ENCODE measurements around the gene SLC47A2. TPM values are rescaled to one million over a fixed set of nuclear protein-coding genes. Genes with fewer than 3 reads are reported as not detected.
A peak's percentile ranks its signal among the peaks of the same experiment; 100 is the strongest.

SLC47A2 gene
- total RNA-seq, 2 experiments from 2014 or later, result not detected

GRCh38 chr17:19753051-19753509 lies 36.7 kb upstream of the SLC47A2 start:
- no peak for ATAC-seq (ENCODE audit: low read depth)
- no peaks in the 10 kb centered on the region for H3K4me1 Mint-ChIP-seq
- no peak overlapping the region for H3K27ac Mint-ChIP-seq
- no peaks in the 10 kb centered on the region for H3K9me3 Mint-ChIP-seq
- no peaks in the 10 kb centered on the region for H3K36me3 Mint-ChIP-seq
- no peak overlapping the region for H3K4me3 Mint-ChIP-seq
- DNase-seq, result no peak
- H3K27me3 Mint-ChIP-seq, result peaks cover 7% of the 10 kb centered on the region
- POLR2A ChIA-PET, result no interaction called here

DNA sequence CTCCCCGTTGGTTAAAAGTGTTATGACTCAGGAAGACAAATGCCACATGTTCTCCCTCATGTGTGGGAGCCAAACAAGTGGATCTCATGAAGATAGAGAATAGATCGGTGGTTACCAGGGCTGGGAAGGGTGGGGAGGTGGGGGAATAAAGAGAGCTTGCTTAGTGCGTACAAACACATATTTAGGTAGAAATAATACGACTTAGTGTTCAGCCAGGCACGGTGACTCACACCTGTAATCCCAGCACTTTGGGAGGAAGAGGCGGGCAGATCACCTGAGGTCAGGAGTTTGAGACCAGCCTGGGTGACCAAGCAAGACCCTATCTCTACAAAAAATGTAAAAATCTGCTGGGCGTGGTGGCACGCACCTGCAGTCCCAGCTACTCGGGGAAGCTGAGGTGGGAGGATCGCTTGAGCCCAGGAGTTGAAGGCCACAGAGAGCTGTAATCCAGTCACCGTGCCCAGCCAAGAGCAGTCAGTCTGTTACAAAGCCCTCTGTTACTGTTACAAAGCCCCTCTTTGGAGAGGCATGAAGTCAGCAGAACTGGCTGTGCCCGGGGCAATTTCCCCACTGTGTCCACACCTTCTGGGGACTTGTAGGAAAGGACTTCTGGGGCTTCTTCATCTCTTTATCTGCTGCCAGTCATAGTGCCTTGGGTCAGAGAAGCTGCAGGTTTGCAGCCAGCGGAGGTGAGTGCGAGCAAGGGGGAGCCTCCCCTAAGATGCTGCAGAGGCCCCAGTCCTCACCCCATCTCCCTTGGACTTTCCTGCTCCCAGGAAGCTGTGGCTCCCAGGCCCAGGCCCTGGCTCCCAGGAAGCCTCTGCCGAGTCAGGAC lies 36.0 kb upstream of the SLC47A2 start:
- H3K4me3 Mint-ChIP-seq, result no peak overlapping the region
- peaks cover 11% of the 10 kb centered on the region for H3K27me3 Mint-ChIP-seq
- no peaks in the 10 kb centered on the region for H3K9me3 Mint-ChIP-seq
- H3K4me1 Mint-ChIP-seq, result no peaks in the 10 kb centered on the region
- no peaks in the 10 kb centered on the region for H3K36me3 Mint-ChIP-seq
- POLR2A ChIA-PET, result no interaction called here
- ATAC-seq (ENCODE audit: low read depth) (no peak), DNase-seq (no peak)
- no peak overlapping the region for H3K27ac Mint-ChIP-seq

DNA sequence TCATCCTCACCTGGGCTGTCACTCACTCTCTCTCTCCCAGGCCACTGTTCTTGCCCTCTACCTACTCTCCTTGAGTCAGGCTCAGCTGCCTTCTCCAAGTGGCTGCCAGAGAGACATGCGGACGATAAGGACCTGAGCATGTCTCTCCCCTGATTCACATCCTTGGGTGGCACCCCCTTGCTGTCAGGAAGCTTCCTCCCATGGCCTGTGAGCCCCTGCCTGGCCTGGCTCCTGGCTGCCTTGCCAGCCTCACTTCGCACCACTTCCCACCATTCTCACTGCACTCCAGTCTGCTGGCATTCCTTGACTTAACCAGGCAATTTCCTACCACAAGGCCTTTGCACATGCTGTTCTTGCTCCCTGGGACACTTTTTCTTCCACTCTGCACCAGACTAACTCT lies 34.5 kb upstream of the SLC47A2 start:
- Mint-ChIP-seq H3K9me3 (no peaks in the 10 kb centered on the region), H3K4me1 (no peaks in the 10 kb centered on the region), H3K27me3 (peaks cover 11% of the 10 kb centered on the region), H3K36me3 (no peaks in the 10 kb centered on the region), H3K4me3 (no peak overlapping the region), H3K27ac (no peak overlapping the region)
- POLR2A ChIA-PET, result no interaction called here
- no peak for DNase-seq
- no peak for ATAC-seq (ENCODE audit: low read depth)

GRCh38 chr17:19750020-19750572 lies 33.7 kb upstream of the SLC47A2 start:
- H3K27ac Mint-ChIP-seq, result no peak overlapping the region
- no peaks in the 10 kb centered on the region for H3K9me3 Mint-ChIP-seq
- DNase-seq (no peak), ATAC-seq (ENCODE audit: low read depth) (no peak)
- no peak overlapping the region for H3K4me3 Mint-ChIP-seq
- H3K36me3 Mint-ChIP-seq, result no peaks in the 10 kb centered on the region
- POLR2A ChIA-PET, result no interaction called here
- no peaks in the 10 kb centered on the region for H3K4me1 Mint-ChIP-seq
- H3K27me3 Mint-ChIP-seq, result peaks cover 10% of the 10 kb centered on the region

DNA sequence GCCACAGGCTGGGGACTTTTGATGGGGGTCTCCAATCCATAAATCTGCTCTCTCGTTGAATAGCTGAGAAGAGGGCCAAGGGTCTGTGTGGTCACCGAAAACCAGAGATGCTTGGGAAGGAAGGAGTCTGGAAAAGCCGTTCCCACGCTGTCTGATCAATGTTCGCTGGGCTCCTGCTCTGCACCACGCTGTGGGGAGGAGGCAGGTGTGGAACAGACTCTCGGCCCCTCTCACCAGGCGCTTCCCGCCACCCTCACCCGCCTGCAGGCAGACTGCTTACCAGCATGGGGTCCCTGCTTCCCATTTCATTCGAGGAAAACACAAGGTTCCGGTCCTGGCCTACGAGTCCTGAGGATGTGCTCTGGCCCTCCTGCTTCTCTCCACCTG lies 32.4 kb upstream of the SLC47A2 start:
- no peaks in the 10 kb centered on the region for H3K36me3 Mint-ChIP-seq
- peaks cover 8% of the 10 kb centered on the region for H3K27me3 Mint-ChIP-seq
- no peak overlapping the region for H3K27ac Mint-ChIP-seq
- no peak overlapping the region for H3K4me3 Mint-ChIP-seq
- no peak for ATAC-seq (ENCODE audit: low read depth)
- no peak for DNase-seq
- H3K9me3 Mint-ChIP-seq, result no peaks in the 10 kb centered on the region
- POLR2A ChIA-PET, result no interaction called here
- no peaks in the 10 kb centered on the region for H3K4me1 Mint-ChIP-seq

- DNase-seq (no peak), ATAC-seq (ENCODE audit: low read depth) (no peak)
- H3K4me3 Mint-ChIP-seq, result no peak within 1 kb of the TSS
- peaks cover 8% of the 10 kb centered on the region for H3K27me3 Mint-ChIP-seq
- no peaks in the 10 kb centered on the region for H3K36me3 Mint-ChIP-seq
- H3K27ac Mint-ChIP-seq, result no peak within 1 kb of the TSS
- H3K9me3 Mint-ChIP-seq, result no peaks in the 10 kb centered on the region
- POLR2A ChIA-PET, result no interaction called here
- no peaks in the 10 kb centered on the region for H3K4me1 Mint-ChIP-seq
Measured at GRCh38 chr17:19747829-19748806, 31.7 kb upstream of the SLC47A2 start, which contains the start of gene ALDH3A1. ALDH3A1 (minus strand) TSS chr17:19748298; CDS start chr17:19745129, 3,169 bp downstream.

GRCh38 chr17:19747159-19747719 lies 30.9 kb upstream of the SLC47A2 start:
- no peak for DNase-seq
- H3K4me3 Mint-ChIP-seq, result no peak overlapping the region
- H3K4me1 Mint-ChIP-seq, result no peaks in the 10 kb centered on the region
- H3K27me3 Mint-ChIP-seq, result peaks cover 8% of the 10 kb centered on the region
- POLR2A ChIA-PET, result no interaction called here
- no peaks in the 10 kb centered on the region for H3K9me3 Mint-ChIP-seq
- no peaks in the 10 kb centered on the region for H3K36me3 Mint-ChIP-seq
- no peak for ATAC-seq (ENCODE audit: low read depth)
- H3K27ac Mint-ChIP-seq, result no peak overlapping the region

GRCh38 chr17:19746517-19746916 lies 30.1 kb upstream of the SLC47A2 start:
- ATAC-seq (ENCODE audit: low read depth), result no peak
- H3K27ac Mint-ChIP-seq, result no peak overlapping the region
- H3K9me3 Mint-ChIP-seq, result no peaks in the 10 kb centered on the region
- no peak overlapping the region for H3K4me3 Mint-ChIP-seq
- no peaks in the 10 kb centered on the region for H3K4me1 Mint-ChIP-seq
- H3K36me3 Mint-ChIP-seq, result no peaks in the 10 kb centered on the region
- DNase-seq, result no peak
- POLR2A ChIA-PET, result no interaction called here
- peaks cover 8% of the 10 kb centered on the region for H3K27me3 Mint-ChIP-seq

DNA sequence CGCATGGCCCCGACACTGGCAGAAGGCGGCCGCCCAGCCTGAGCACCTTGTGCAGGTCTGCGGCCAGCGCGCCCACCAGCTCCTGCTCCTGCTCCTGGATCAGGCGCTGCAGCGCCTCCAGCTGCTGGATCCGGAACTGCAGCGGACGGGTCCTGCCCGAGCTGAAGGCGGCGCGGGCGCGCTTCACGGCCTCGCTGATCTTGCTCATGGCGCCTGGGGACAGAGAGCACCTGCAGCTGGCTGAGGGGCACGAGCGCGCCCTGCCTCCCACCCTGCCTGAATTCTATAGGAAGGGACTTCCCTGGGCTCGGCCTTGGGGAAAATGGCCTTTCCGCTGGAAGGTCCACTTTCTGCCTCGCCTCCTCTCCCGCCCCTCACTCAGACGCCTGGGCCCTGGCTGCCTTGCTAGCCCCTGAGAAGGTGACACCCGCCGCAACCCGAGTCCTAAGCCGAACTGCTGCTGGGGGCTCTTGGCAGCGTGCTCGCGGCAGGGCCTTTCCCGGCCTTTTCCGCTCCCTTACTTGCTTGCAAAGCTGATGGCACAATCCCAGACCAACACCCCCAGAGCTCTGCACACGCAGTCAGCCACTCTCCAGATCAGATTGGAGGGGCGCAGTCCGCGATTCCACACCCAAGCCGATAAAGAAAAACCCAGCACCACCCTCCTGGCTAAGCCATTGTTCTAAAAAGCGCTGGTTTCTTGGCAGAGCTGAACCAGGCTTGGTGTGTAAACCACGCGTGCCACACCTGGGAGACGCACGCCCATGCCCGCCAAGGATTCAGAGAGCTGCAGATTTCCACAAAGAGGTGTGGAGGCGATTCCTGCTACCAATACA lies 28.8 kb upstream of the SLC47A2 start:
- Mint-ChIP-seq H3K36me3 (no peaks in the 10 kb centered on the region), H3K9me3 (no peaks in the 10 kb centered on the region), H3K27ac (no peak overlapping the region), H3K4me3 (peak overlapping the region; percentile 78), H3K4me1 (no peaks in the 10 kb centered on the region), H3K27me3 (peaks cover 4% of the 10 kb centered on the region)
- peak; percentile 95 for DNase-seq
- ATAC-seq (ENCODE audit: low read depth), result peak; percentile 91
- POLR2A ChIA-PET, result interaction anchor here (1.2 to 1.7 kb wide), 2 partner anchors 27 to 97 kb away, joined by 4 to 10 read pairs; partner anchors contain the start of gene ALDH3A2

DNA sequence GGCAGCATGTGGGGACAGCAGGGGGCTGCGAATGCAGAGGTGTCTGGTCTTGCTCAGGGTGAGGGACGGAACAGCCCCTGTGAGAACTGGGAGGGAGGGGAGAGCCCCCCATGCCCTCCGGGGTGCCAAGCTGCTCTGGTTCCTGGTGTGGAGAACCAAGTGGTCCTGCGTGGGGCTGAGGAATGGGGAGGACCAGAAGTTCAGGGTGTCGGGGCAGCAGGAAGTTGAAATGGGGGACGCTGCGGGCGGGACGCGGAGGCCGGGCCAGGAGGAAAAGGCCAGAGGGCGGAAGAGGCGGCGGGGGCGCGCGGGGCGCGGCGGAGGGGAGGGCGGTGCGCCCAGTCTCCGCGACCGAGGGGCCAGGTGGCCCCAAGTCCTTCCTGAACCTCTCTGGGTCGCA lies 28.1 kb upstream of the SLC47A2 start:
- peak overlapping the region; percentile 76 for H3K27ac Mint-ChIP-seq
- no peaks in the 10 kb centered on the region for H3K4me1 Mint-ChIP-seq
- H3K9me3 Mint-ChIP-seq, result no peaks in the 10 kb centered on the region
- ATAC-seq (ENCODE audit: low read depth) (no peak), DNase-seq (no peak)
- peak overlapping the region; percentile 78 for H3K4me3 Mint-ChIP-seq
- H3K27me3 Mint-ChIP-seq, result peaks cover 4% of the 10 kb centered on the region
- H3K36me3 Mint-ChIP-seq, result no peaks in the 10 kb centered on the region
- POLR2A ChIA-PET, result interaction anchor here (1.2 to 1.7 kb wide), 2 partner anchors 27 to 96 kb away, joined by 4 to 10 read pairs; partner anchors contain the start of gene ALDH3A2

- no peak overlapping the region for H3K4me3 Mint-ChIP-seq
- no peaks in the 10 kb centered on the region for H3K36me3 Mint-ChIP-seq
- POLR2A ChIA-PET, result interaction anchor here (1.7 kb wide), 1 partner anchor 95 kb away, joined by 10 read pairs; the partner anchor contains the start of gene ALDH3A2
- no peak overlapping the region for H3K27ac Mint-ChIP-seq
- ATAC-seq (ENCODE audit: low read depth) (no peak), DNase-seq (no peak)
- no peaks in the 10 kb centered on the region for H3K4me1 Mint-ChIP-seq
- peaks cover 4% of the 10 kb centered on the region for H3K27me3 Mint-ChIP-seq
- no peaks in the 10 kb centered on the region for H3K9me3 Mint-ChIP-seq
Measured at GRCh38 chr17:19743101-19744100, 27.0 kb upstream of the SLC47A2 start.

Measured in activated naive CD8-positive, alpha-beta T cell treated with anti-CD3 and anti-CD28 coated beads, Interleukin-2, amount 10 ng/mL, durations not matched to agents 7 days and 5 days (primary cell).